ENCODE data around the gene DNMT1. TPM values are rescaled to one million over a fixed set of nuclear protein-coding genes. Genes with fewer than 3 reads are reported as not detected.

The DNMT1 gene
- polyA plus RNA-seq, 1 donor (not counting 4 experiments of a cell fraction or from before 2014, with no cell fraction given), result 52.0 TPM

- peaks cover 3 to 22% of the 10 kb centered on the region in 2 experiments for H3K36me3 ChIP-seq (ENCODE audit: control insufficient read depth in 2 of 2, extremely low read depth in 1 of 2, insufficient read depth in 2 of 2, low read length in 2 of 2)
- peaks cover 7% of the 10 kb centered on the region for H3K4me1 ChIP-seq (ENCODE audit: control insufficient read depth, extremely low read depth, insufficient read depth, low read length)
- H4K20me1 ChIP-seq (ENCODE audit: control insufficient read depth, extremely low read depth, insufficient read depth, low read length), result peaks cover 23% of the 10 kb centered on the region
- FAIRE-seq (no peak), DNase-seq (ENCODE audit: low read depth, low spot score) (no peak)
- dilution Hi-C loops (cut with MboI; ENCODE audit: extremely low pct_ligation_motif_present, low sequenced_read_pairs), result no loop called here
- H3K4me3 ChIP-seq (ENCODE audit: control insufficient read depth in 2 of 3, extremely low read depth in 1 of 3, insufficient read depth in 2 of 3, low read depth in 1 of 3, low read length in 3 of 3), result no peak overlapping the region
- H3K4me2 ChIP-seq (ENCODE audit: control insufficient read depth, extremely low read depth, insufficient read depth, low read depth, low read length), result no peak overlapping the region
- no peak overlapping the region for H3K9ac ChIP-seq (ENCODE audit: control insufficient read depth, extremely low read depth, insufficient read depth, low read length)
- no peaks in the 10 kb centered on the region for H3K9me3 ChIP-seq (ENCODE audit: control insufficient read depth, low read depth, low read length)
- H3K27ac ChIP-seq (ENCODE audit: control insufficient read depth, insufficient read depth, low read length), result no peak overlapping the region
- no peaks in the 10 kb centered on the region for H3K27me3 ChIP-seq (ENCODE audit: control insufficient read depth, extremely low read depth, insufficient read depth, low read length)
- no peak for TF ChIP-seq EZH2 (IDR thresholded peaks at IDR 0.05; ENCODE audit: low read length)
- no peak for TF ChIP-seq CTCF (optimal IDR thresholded peaks at IDR 0.05 in 1 of 3, IDR thresholded peaks at IDR 0.05 in 1 of 3, conservative IDR thresholded peaks at IDR 0.05 in 1 of 3; ENCODE audit: extremely low read depth in 1 of 3, insufficient read depth in 2 of 3, low read length in 3 of 3)
- H2AFZ ChIP-seq (ENCODE audit: control insufficient read depth, low read length), result no peak overlapping the region
- H3K79me2 ChIP-seq (ENCODE audit: control insufficient read depth, insufficient read depth, low read length), result peaks cover 91% of the 10 kb centered on the region
- H3K9me1 ChIP-seq (ENCODE audit: control insufficient read depth, extremely low read depth, insufficient read depth, low read length), result no peaks in the 10 kb centered on the region
Measured at GRCh38 chr19:10190026-10190425, 4.7 kb downstream of the DNMT1 start.

DNA sequence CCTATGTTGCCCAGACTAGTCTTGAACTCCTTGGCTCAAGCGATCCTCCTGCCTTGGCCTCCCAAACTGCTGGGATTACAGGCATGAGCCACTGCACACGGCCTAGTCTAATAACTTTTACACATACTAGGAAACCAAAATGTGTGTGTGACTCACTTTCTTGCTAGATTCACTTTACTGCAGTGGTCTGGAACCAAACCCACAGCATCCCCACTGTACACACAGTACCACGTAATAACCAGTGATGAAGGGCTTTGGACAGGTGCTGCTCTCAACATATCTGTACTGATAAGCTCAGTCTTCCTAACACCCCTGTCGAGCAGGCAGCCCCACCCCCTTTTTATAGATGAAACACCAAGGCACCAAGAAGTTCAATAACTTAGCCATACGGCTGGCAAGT lies 5.1 kb downstream of the DNMT1 start:
- Histone ChIP-seq H3K4me1 (ENCODE audit: control insufficient read depth, extremely low read depth, insufficient read depth, low read length) (peaks cover 9% of the 10 kb centered on the region), H3K27ac (ENCODE audit: control insufficient read depth, insufficient read depth, low read length) (no peak overlapping the region), H3K36me3 (ENCODE audit: control insufficient read depth in 2 of 2, extremely low read depth in 1 of 2, insufficient read depth in 2 of 2, low read length in 2 of 2) (peaks cover 3 to 25% of the 10 kb centered on the region in 2 experiments), H3K4me2 (ENCODE audit: control insufficient read depth, extremely low read depth, insufficient read depth, low read depth, low read length) (no peak overlapping the region), H3K9me1 (ENCODE audit: control insufficient read depth, extremely low read depth, insufficient read depth, low read length) (no peaks in the 10 kb centered on the region), H3K79me2 (ENCODE audit: control insufficient read depth, insufficient read depth, low read length) (peaks cover 95% of the 10 kb centered on the region), H4K20me1 (ENCODE audit: control insufficient read depth, extremely low read depth, insufficient read depth, low read length) (peaks cover 25% of the 10 kb centered on the region), H2AFZ (ENCODE audit: control insufficient read depth, low read length) (no peak overlapping the region), H3K4me3 (ENCODE audit: control insufficient read depth in 2 of 3, extremely low read depth in 1 of 3, insufficient read depth in 2 of 3, low read depth in 1 of 3, low read length in 3 of 3) (no peak overlapping the region), H3K9ac (ENCODE audit: control insufficient read depth, extremely low read depth, insufficient read depth, low read length) (no peak overlapping the region), H3K27me3 (ENCODE audit: control insufficient read depth, extremely low read depth, insufficient read depth, low read length) (no peaks in the 10 kb centered on the region), H3K9me3 (ENCODE audit: control insufficient read depth, low read depth, low read length) (no peaks in the 10 kb centered on the region)
- FAIRE-seq (no peak), DNase-seq (ENCODE audit: low read depth, low spot score) (no peak)
- dilution Hi-C loops (cut with MboI; ENCODE audit: extremely low pct_ligation_motif_present, low sequenced_read_pairs), result no loop called here
- TF ChIP-seq EZH2 (IDR thresholded peaks at IDR 0.05; ENCODE audit: low read length) (no peak), CTCF (optimal IDR thresholded peaks at IDR 0.05 in 1 of 3, IDR thresholded peaks at IDR 0.05 in 1 of 3, conservative IDR thresholded peaks at IDR 0.05 in 1 of 3; ENCODE audit: extremely low read depth in 1 of 3, insufficient read depth in 2 of 3, low read length in 3 of 3) (no peak)
